ENCODE data around the gene AGER.

DNA sequence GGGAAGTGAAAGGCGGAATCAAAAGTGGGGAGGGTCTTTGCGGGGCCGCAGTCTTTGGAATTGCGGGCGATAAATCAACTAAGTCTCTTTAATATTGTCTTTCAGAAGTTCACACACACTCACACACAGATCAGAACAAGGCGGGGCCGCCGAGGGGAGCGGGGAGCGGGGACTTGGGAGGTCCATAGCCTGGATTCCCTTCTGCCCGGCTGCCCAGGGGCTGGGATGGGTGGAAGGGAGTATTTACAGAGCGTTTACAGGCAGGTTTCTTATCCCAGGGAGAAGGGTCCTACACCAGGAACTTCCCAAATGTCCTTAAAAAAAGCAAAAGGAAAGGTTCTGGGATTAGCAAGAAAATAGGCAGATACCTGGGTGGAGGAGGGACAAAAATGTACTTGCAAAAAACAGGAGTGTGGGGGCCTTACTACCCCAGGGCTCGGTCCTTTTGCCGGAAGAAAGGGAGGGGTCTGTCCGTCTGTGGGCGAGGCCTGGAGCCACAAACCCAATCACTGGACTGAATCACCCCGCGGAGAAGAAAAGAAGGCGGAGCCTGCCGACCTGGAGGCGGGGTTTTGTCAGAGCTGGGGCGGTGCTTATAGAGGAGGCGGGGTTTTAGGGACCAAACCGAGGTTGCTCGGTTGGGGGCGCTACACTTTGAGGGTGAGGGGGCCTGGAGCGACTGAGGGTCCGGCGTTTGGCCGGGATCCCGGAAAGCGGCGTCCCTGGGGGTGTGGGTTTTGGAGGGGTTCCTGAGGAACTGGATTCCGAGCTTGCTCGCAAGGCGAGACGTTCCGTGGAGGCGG is 35.6 kb downstream of the AGER start:
- no peak for TF ChIP-seq POLR2A (IDR thresholded peaks at IDR 0.05)
- TF ChIP-seq, protein P1, sequence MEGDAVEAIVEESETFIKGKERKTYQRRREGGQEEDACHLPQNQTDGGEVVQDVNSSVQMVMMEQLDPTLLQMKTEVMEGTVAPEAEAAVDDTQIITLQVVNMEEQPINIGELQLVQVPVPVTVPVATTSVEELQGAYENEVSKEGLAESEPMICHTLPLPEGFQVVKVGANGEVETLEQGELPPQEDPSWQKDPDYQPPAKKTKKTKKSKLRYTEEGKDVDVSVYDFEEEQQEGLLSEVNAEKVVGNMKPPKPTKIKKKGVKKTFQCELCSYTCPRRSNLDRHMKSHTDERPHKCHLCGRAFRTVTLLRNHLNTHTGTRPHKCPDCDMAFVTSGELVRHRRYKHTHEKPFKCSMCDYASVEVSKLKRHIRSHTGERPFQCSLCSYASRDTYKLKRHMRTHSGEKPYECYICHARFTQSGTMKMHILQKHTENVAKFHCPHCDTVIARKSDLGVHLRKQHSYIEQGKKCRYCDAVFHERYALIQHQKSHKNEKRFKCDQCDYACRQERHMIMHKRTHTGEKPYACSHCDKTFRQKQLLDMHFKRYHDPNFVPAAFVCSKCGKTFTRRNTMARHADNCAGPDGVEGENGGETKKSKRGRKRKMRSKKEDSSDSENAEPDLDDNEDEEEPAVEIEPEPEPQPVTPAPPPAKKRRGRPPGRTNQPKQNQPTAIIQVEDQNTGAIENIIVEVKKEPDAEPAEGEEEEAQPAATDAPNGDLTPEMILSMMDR (IDR thresholded peaks at IDR 0.05) = peak in 3 of 4 donors; percentile 3 to 13 (median 13)
